HG02973 (cell line): ENCODE data around the gene FAM217A.

Experiments
- ATAC-seq: cut with Tn5 transposase; IDR thresholded peaks from one replicate; pipeline ENCODE4 v1.9.1; 2021; ENCODE audit warnings: moderate library complexity; ENCODE audit not compliant: unreplicated experiment

The FAM217A gene

DNA sequence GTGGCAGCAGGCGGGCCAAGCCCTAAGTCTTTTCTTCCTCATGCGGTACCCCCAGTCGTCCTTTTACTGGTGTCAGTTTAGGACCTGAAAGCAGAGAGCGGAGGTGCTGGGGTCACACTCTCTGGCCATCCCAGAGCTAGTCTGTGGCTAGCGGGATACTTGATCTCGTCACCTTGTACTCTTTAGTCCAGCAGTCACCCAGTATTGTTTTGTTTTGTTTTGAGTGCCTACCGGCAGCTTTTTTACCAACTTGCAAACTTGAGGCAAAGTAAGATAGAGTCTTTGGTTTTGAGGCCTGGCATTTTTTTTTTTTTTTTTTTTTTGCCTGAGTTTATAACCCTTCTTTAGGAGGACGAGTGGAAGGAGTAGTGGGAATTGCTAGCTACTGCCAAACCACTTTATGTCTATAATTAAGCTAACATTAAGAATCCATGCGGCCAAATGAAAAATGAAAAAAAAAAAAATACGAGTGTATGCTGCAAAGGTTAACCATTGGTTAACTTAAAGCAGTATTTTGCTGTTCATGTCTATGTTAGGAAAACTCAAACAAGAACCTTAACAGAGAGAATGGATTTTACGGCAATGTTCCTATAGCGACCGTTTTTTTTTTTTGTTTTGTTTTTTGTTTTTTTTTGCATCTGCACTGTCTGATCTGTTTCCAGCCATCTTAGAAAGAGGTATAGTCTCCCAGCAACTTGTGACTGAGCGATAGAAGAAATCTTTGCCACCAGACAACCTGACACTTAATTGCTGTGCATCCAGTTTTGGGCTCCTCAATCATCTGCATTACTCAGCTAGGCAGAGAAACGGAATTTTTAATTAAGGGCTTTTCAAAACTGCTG, 56.9 kb downstream of the FAM217A start:
- no peak for ATAC-seq

GRCh38 chr6:4021133-4021853, 57.6 kb downstream of the FAM217A start:
- peak; percentile 45 for ATAC-seq

DNA sequence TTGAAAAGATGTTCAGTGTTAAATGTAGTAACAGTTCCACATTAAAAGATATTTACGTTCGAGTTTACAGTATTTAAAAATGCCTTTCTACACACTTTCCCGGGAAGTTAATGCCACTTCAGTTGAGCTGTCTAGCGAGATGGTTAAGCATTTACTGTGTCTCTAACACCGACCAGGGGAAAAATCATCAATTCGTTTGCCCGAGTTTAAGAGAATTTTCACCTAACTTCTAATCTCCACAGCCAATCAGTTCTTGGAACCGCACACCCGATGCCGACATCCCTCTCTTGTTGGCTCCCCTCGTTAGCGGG, 58.2 kb downstream of the FAM217A start:
- no peak for ATAC-seq

DNA sequence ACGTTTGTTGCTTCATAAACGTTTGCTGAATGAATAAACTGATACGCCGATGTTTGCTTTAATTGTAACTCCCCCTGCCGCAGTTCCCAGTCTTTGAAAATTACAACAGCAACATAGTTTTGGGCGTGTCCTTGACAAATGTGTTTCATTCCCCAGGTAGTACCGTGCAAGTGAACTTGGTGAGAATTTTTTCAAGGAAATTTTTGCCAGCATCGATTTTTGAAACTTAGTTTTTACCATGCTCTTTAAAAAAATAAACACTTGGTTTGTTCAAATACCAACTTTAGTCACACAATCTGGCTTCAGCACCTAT, 60.1 kb downstream of the FAM217A start:
- no peak for ATAC-seq
